ENCODE results near the gene TMEM171.

The TMEM171 gene

DNA sequence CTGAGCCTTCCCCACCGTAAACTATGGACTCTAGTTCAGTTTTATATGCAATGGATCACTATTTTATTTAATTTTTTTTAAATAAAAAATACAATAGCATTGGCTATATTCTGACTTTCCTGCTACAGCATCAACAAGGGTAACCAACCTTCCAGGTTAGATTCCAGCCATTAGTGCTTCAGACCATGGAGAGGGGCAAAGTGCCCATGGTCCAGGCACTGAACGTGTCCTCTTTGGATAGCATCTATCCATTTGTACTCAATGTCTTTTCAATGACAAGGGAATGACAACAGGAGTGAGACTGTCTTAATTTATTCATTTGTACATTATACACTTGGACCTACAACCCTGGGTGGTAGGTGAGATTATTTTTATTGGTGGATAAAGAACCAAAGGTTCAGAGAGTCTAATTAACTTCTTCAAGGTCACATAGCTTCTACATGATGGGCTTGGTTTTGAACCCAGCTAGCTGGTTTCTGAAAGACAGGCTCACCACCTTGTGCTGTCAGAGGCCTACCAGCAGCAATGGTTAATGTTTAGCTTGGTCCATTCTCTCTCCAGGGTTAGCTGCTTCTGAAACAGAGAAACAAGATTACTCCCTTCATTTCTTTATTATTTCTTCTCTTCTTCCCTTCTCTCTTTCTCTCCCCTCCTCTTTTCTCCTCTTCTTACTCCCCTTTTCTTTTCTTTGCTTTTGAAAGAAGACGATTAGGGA is 11.5 kb downstream of the TMEM171 start:
- no peak for DNase-seq (ENCODE audit: low read depth)
- H3K4me3 ChIP-seq (ENCODE audit: low read depth, low read length): no peak overlapping the region
- TF ChIP-seq POLR2A (IDR thresholded peaks at IDR 0.05; ENCODE audit: extremely low read depth, insufficient read length): no peak
- no peak for TF ChIP-seq MAX (IDR thresholded peaks at IDR 0.05; ENCODE audit: low read depth, low read length)
- TF ChIP-seq, protein P1, sequence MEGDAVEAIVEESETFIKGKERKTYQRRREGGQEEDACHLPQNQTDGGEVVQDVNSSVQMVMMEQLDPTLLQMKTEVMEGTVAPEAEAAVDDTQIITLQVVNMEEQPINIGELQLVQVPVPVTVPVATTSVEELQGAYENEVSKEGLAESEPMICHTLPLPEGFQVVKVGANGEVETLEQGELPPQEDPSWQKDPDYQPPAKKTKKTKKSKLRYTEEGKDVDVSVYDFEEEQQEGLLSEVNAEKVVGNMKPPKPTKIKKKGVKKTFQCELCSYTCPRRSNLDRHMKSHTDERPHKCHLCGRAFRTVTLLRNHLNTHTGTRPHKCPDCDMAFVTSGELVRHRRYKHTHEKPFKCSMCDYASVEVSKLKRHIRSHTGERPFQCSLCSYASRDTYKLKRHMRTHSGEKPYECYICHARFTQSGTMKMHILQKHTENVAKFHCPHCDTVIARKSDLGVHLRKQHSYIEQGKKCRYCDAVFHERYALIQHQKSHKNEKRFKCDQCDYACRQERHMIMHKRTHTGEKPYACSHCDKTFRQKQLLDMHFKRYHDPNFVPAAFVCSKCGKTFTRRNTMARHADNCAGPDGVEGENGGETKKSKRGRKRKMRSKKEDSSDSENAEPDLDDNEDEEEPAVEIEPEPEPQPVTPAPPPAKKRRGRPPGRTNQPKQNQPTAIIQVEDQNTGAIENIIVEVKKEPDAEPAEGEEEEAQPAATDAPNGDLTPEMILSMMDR (IDR thresholded peaks at IDR 0.05; ENCODE audit: low read depth, low read length): no peak
- no peak for TF ChIP-seq MYC (IDR thresholded peaks at IDR 0.05; ENCODE audit: low read depth, low read length)

GRCh38 chr5:73132759-73133158 is 12.4 kb downstream of the TMEM171 start:
- TF ChIP-seq MAX (IDR thresholded peaks at IDR 0.05; ENCODE audit: low read depth, low read length) (no peak), MYC (IDR thresholded peaks at IDR 0.05; ENCODE audit: low read depth, low read length) (no peak), POLR2A (IDR thresholded peaks at IDR 0.05; ENCODE audit: extremely low read depth, insufficient read length) (no peak)
- TF ChIP-seq, protein P1 (IDR thresholded peaks at IDR 0.05; ENCODE audit: low read depth, low read length): no peak
- no peak overlapping the region for H3K4me3 ChIP-seq (ENCODE audit: low read depth, low read length)
- no peak for DNase-seq (ENCODE audit: low read depth)

DNA sequence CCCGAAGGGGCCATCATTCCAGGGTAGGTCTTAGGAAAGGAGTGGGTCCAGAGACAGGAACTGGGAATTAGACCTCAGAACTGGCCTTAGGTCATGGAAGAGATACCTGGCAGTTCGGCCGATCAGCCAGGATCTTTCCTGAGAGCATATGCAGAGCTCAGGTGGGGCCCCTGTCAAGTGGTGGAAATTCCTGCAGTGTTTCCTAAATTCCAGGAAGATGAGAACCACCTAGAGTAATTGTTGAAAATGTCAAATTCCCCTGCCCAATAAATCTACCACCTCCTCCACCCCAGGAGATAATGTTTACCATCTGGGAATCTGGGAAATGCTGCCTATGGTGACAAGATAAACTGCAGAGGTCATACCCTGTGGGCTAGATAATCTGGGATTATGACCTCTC is 14.6 kb downstream of the TMEM171 start:
- no peak overlapping the region for H3K4me3 ChIP-seq (ENCODE audit: low read depth, low read length)
- TF ChIP-seq MYC (IDR thresholded peaks at IDR 0.05; ENCODE audit: low read depth, low read length): no peak

DNA sequence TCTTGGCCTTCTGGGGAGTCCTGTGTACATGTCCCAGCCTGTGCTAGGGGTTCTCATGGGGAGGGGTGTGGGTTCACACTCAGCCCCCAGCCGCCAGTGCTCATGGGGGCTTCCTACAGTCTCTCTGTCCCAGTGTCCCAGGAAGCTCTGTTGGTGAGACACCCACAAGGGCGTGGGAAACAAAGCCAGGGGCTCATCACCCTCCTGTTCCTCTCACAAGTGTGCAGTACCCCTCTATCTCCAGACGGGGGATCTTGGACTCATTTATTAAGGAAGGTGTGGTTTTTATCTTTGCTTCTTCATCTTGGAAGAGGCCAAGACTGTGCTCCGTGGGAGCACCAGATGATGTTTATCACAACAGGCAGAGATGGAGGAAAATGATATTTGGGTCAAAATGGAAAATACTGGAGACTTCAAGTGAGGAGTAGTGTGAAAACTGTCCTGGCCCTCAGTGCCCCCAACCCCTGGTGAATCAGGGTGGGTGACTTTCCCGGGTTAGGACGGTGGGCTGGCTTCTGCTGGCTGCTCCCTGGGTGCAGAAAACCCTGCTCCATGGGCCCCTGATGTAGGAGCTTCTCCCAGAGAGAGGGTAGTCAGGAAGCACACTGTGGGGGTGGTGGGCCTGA is 15.2 kb downstream of the TMEM171 start:
- TF ChIP-seq MAX (IDR thresholded peaks at IDR 0.05; ENCODE audit: low read depth, low read length): no peak
- TF ChIP-seq, protein P1 (IDR thresholded peaks at IDR 0.05; ENCODE audit: low read depth, low read length): peak; percentile 36
- no peak overlapping the region for H3K4me3 ChIP-seq (ENCODE audit: low read depth, low read length)
- DNase-seq (ENCODE audit: low read depth): peak; percentile 48

More for the DNA sequence above, 14.6 kb downstream of the TMEM171 start:
- no peak for DNase-seq (ENCODE audit: low read depth)

GRCh38 chr5:73136055-73136562 is 15.7 kb downstream of the TMEM171 start:
- no peak overlapping the region for H3K4me3 ChIP-seq (ENCODE audit: low read depth, low read length)
- DNase-seq (ENCODE audit: low read depth): no peak
- TF ChIP-seq POLR2A (IDR thresholded peaks at IDR 0.05; ENCODE audit: extremely low read depth, insufficient read length): no peak
- TF ChIP-seq, protein P1 (IDR thresholded peaks at IDR 0.05; ENCODE audit: low read depth, low read length): no peak
- no peak for TF ChIP-seq MAX (IDR thresholded peaks at IDR 0.05; ENCODE audit: low read depth, low read length)
- no peak for TF ChIP-seq MYC (IDR thresholded peaks at IDR 0.05; ENCODE audit: low read depth, low read length)
